Upper lobe of left lung (tissue), 4 donors: ENCODE results near the gene SMOC2.

ENCODE experiments used
- CTCF ChIP-seq, 6 experiments: fragments of 450-650 bp in 4 of 6; fragments of 200-600 bp in 2 of 6; sonication (generic) in 2 of 6; IDR thresholded peaks; one replicate each; pipeline ENCODE4 v1.5.1; 2016 to 2019; ENCODE audit warnings: antibody characterized with exemption in 6 of 6
- POLR2AphosphoS5 ChIP-seq, 2 donors: sonication (generic); formaldehyde crosslinking; IDR thresholded peaks; one replicate each; pipeline ENCODE4 v1.5.1; 2017; ENCODE audit warnings: antibody characterized with exemption in 2 of 2

GRCh38 chr6:168541307-168541706 lies 100.3 kb downstream of the SMOC2 start:
- no peak for TF ChIP-seq CTCF (IDR thresholded peaks at IDR 0.05)
- TF ChIP-seq POLR2AphosphoS5 (IDR thresholded peaks at IDR 0.05): no peak
